Gastrocnemius medialis (tissue), 4 donors: ENCODE data around the gene CAB39. TPM values are rescaled to one million over a fixed set of nuclear protein-coding genes. Genes with fewer than 3 reads are reported as not detected.

Source experiments
- ATAC-seq, 2 donors: fragments of 150-250 bp; one replicate each; pipeline ENCODE4 v1.9.1; 2016
- DNase-seq, 2 donors: peaks; one replicate each; pipeline ENCODE4 v3.0.0-alpha.2; 2019
- H3K27ac ChIP-seq, 4 donors: fragments of 200-600 bp; sonication (generic); 1 replicate in 1 of 4; 2 replicates in 3 of 4; pipeline ENCODE4 v1.5.1; 2016 to 2018; ENCODE audit warnings: mild to moderate bottlenecking in 2 of 4, moderate library complexity in 1 of 4
- H3K27me3 ChIP-seq, 3 donors: fragments of 200-600 bp; sonication (generic) in 2 of 3; 1 replicate in 1 of 3; 2 replicates in 2 of 3; pipeline versions ENCODE4 v1.5.1 to v1.6.0; 2016 to 2019; ENCODE audit warnings: mild to moderate bottlenecking in 1 of 3, moderate library complexity in 1 of 3
- H3K36me3 ChIP-seq, 2 donors: fragments of 200-600 bp; sonication (generic) in 1 of 2; one replicate each; pipeline ENCODE4 v1.5.1; 2017 to 2018
- H3K4me1 ChIP-seq, 2 donors: fragments of 200-600 bp; sonication (generic) in 1 of 2; one replicate each; pipeline ENCODE4 v1.5.1; 2016 to 2017; ENCODE audit warnings: mild to moderate bottlenecking in 2 of 2
- H3K4me3 ChIP-seq, 4 donors: fragments of 200-600 bp; sonication (generic) in 3 of 4; 1 replicate in 1 of 4; 2 replicates in 3 of 4; pipeline ENCODE4 v1.5.1; 2016 to 2019; ENCODE audit warnings: mild to moderate bottlenecking in 2 of 4
- H3K9me3 ChIP-seq, 3 donors: fragments of 200-600 bp; sonication (generic) in 2 of 3; 1 replicate in 1 of 3; 2 replicates in 2 of 3; pipeline ENCODE4 v1.5.1; 2016 to 2019
- POLR2A ChIP-seq, 2 donors: fragments of 450-650 bp; IDR thresholded peaks; one replicate each; pipeline ENCODE4 v1.6.1; 2017; ENCODE audit warnings: antibody characterized with exemption in 2 of 2, mild to moderate bottlenecking in 2 of 2, moderate library complexity in 2 of 2
- in situ Hi-C, 4 donors: fragments of 200-750 bp; cut with MboI; loops; one replicate each; pipeline versions ENCODE4 v1.15.0 to v1.8.0; 2017; ENCODE audit warnings: low sequenced_read_pairs in 4 of 4
- intact Hi-C: fragments of 100-400 bp; cut with DNase I; formaldehyde crosslinking; loops from one replicate; pipeline ENCODE4 v1.15.1; 2023; ENCODE audit warnings: low total_unique reads
- total RNA-seq, 4 donors: library from RNA; depleted of rRNA; stranded (reverse); fragments of >200 nt; gene quantifications; one replicate each; pipeline versions ENCODE4 v1.1.0 to v1.2.3, GENCODE V29; 2016
- TF ChIP-seq, protein P1 (sequence below), 5 experiments: fragments of 450-650 bp in 3 of 5; fragments of 200-600 bp in 2 of 5; sonication (generic) in 2 of 5; IDR thresholded peaks in 4 of 5; conservative IDR thresholded peaks in 1 of 5; 1 replicate in 4 of 5; 2 replicates in 1 of 5; pipeline ENCODE4 v1.5.1; 2016 to 2019; ENCODE audit warnings: antibody characterized with exemption in 5 of 5, mild to moderate bottlenecking in 3 of 5, moderate library complexity in 3 of 5

CAB39 gene
- total RNA-seq, 4 donors from 2014 or later = 93.9 to 211 (median 133) TPM

DNA sequence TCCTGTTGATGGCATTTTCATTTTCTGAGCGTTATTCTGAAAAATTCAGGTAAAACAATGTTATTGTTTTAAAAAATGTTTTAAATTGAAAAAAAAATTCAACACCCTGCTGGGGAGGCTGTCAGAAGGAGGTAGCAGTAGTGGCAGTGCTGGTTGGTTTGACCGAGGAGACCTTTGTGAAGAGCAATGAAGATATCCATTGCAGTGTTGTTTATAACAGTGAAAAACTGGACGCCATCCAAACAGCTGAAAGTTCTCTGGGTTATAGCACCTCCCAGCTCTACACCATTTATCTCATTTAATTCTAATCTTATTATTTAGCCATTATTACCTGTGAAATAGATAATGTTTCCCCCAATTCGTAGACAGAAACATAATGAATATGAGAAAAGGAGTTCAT is 139.5 kb downstream of the CAB39 start:
- H3K27ac ChIP-seq = no peak overlapping the region
- TF ChIP-seq, protein P1, sequence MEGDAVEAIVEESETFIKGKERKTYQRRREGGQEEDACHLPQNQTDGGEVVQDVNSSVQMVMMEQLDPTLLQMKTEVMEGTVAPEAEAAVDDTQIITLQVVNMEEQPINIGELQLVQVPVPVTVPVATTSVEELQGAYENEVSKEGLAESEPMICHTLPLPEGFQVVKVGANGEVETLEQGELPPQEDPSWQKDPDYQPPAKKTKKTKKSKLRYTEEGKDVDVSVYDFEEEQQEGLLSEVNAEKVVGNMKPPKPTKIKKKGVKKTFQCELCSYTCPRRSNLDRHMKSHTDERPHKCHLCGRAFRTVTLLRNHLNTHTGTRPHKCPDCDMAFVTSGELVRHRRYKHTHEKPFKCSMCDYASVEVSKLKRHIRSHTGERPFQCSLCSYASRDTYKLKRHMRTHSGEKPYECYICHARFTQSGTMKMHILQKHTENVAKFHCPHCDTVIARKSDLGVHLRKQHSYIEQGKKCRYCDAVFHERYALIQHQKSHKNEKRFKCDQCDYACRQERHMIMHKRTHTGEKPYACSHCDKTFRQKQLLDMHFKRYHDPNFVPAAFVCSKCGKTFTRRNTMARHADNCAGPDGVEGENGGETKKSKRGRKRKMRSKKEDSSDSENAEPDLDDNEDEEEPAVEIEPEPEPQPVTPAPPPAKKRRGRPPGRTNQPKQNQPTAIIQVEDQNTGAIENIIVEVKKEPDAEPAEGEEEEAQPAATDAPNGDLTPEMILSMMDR (IDR thresholded peaks at IDR 0.05 in 4 of 5, conservative IDR thresholded peaks at IDR 0.05 in 1 of 5) = no peak
- no peak for TF ChIP-seq POLR2A (IDR thresholded peaks at IDR 0.05)
- H3K36me3 ChIP-seq = no peaks in the 10 kb centered on the region
- no peaks in the 10 kb centered on the region for H3K4me1 ChIP-seq
- no peaks in the 10 kb centered on the region for H3K9me3 ChIP-seq
- DNase-seq (no peak), ATAC-seq (no peak)
- in situ Hi-C loops (no loop called here), intact Hi-C loops (no loop called here)
- H3K27me3 ChIP-seq = peaks cover 18 to 32% (median 27%) of the 10 kb centered on the region in 3 donors
- no peak overlapping the region for H3K4me3 ChIP-seq

DNA sequence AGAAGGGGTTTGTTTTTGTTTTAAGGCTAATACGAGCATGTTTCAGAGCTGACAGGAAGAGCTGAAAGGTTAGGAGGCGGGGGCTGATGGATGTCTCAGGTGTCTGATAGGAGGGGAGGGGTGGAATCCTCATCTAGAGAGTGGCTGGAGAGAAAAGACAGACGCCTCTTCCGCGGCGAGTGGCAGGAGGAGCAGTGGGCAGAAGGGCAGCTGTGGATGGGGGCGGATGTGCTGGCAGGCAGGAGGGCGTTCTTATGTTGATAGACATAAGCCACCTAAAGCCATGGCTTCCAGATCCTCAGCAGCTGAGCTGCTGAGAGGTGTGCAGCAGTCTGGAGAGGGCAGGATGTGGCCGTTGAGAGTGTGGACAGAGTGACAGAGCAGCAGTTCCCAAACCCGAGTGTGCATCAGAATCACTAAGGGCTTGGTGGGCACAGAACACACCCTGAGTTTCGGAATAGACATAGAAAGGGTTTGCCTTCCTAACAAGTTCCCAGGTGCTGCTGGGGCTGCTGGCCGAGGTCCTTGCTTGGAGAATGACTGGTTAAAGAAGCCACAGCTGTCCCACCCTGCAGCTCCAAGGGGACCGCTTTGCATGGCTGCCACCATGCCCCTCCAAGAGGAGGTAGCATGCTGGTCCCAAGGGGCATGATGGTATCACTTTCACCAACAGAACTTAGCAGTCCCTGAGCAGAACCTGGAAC is 149.1 kb downstream of the CAB39 start:
- H3K27me3 ChIP-seq = peaks cover 6 to 37% (median 31%) of the 10 kb centered on the region in 3 donors
- ATAC-seq = no peak
- no peaks in the 10 kb centered on the region for H3K36me3 ChIP-seq
- H3K9me3 ChIP-seq = no peaks in the 10 kb centered on the region
- intact Hi-C loops (no loop called here), in situ Hi-C loops (no loop called here)
- no peaks in the 10 kb centered on the region for H3K4me1 ChIP-seq
- H3K4me3 ChIP-seq = no peak overlapping the region
- DNase-seq = no peak
- H3K27ac ChIP-seq = no peak overlapping the region
- TF ChIP-seq, protein P1 (IDR thresholded peaks at IDR 0.05 in 4 of 5, conservative IDR thresholded peaks at IDR 0.05 in 1 of 5) = no peak
- no peak for TF ChIP-seq POLR2A (IDR thresholded peaks at IDR 0.05)

GRCh38 chr2:230862292-230862691 is 149.7 kb downstream of the CAB39 start:
- TF ChIP-seq, protein P1 (IDR thresholded peaks at IDR 0.05 in 4 of 5, conservative IDR thresholded peaks at IDR 0.05 in 1 of 5) = no peak
- TF ChIP-seq POLR2A (IDR thresholded peaks at IDR 0.05) = no peak
- peaks cover 5 to 31% (median 26%) of the 10 kb centered on the region in 3 donors for H3K27me3 ChIP-seq
- no peaks in the 10 kb centered on the region for H3K9me3 ChIP-seq
- no peak overlapping the region for H3K27ac ChIP-seq
- no peak overlapping the region for H3K4me3 ChIP-seq
- no peaks in the 10 kb centered on the region for H3K4me1 ChIP-seq
- DNase-seq (no peak), ATAC-seq (no peak)
- intact Hi-C loops = no loop called here
- no peaks in the 10 kb centered on the region for H3K36me3 ChIP-seq
- in situ Hi-C loops = no loop called here

GRCh38 chr2:230863031-230863430 is 150.4 kb downstream of the CAB39 start:
- no peak overlapping the region for H3K4me3 ChIP-seq
- ATAC-seq = no peak
- H3K9me3 ChIP-seq = no peaks in the 10 kb centered on the region
- H3K27ac ChIP-seq = no peak overlapping the region
- in situ Hi-C loops = no loop called here
- no peaks in the 10 kb centered on the region for H3K4me1 ChIP-seq
- intact Hi-C loops = no loop called here
- H3K36me3 ChIP-seq = no peaks in the 10 kb centered on the region
- DNase-seq = no peak
- H3K27me3 ChIP-seq = peaks cover 5 to 30% (median 21%) of the 10 kb centered on the region in 3 donors
- TF ChIP-seq, protein P1 (IDR thresholded peaks at IDR 0.05 in 4 of 5, conservative IDR thresholded peaks at IDR 0.05 in 1 of 5) = no peak
- no peak for TF ChIP-seq POLR2A (IDR thresholded peaks at IDR 0.05)
